PC-9 (cell line): ENCODE results near the gene PKN2. TPM values are rescaled to one million over a fixed set of nuclear protein-coding genes. Genes with fewer than 3 reads are reported as not detected.

Source experiments
- BruUV-seq: library from RNA; stranded (reverse); fragments of 400-500 nt; replicated peaks from 2 replicates; lab custom pipeline; 2021; lab: Mats Ljungman, UMichigan
- CTCF ChIA-PET: fragments of 300-600 bp; sonication (Branson Sonifier 250); formaldehyde crosslinking; loops from one replicate; lab custom pipeline; 2022; ENCODE audit warnings: antibody characterized with exemption; lab: Charles Lee
- POLR2A ChIA-PET: fragments of 300-600 bp; sonication (Branson Sonifier 250); formaldehyde crosslinking; loops from one replicate; lab custom pipeline; 2022; ENCODE audit warnings: antibody characterized with exemption; ENCODE audit not compliant: unreplicated experiment; lab: Charles Lee
- DNase-seq, 2 experiments: peaks; one replicate each; pipeline versions ENCODE4 v3.0.0 to v3.0.0-alpha.2; 2015 to 2022; ENCODE audit warnings: mixed read lengths in 1 of 2
- H2AFZ ChIP-seq: fragments of 200-600 bp; sonication (generic); 2 replicates; pipeline ENCODE4 v1.8.1; 2017; ENCODE audit warnings: antibody characterized with exemption
- H3F3A ChIP-seq: fragments of 200-600 bp; sonication (generic); 2 replicates; pipeline ENCODE4 v1.8.1; 2017; ENCODE audit warnings: antibody characterized with exemption, mild to moderate bottlenecking, low read depth; ENCODE audit not compliant: insufficient read depth
- H3K27ac ChIP-seq: fragments of 200-600 bp; sonication (generic); 2 replicates; pipeline ENCODE4 v1.6.1; 2016; ENCODE audit warnings: mixed run types
- H3K27me3 ChIP-seq: fragments of 200-600 bp; sonication (generic); 2 replicates; pipeline ENCODE4 v1.6.1; 2016; ENCODE audit warnings: low read depth, mixed run types; ENCODE audit not compliant: insufficient read depth
- H3K36me3 ChIP-seq: fragments of 200-600 bp; sonication (generic); 2 replicates; pipeline ENCODE4 v1.6.1; 2016; ENCODE audit warnings: low read depth, mixed run types
- H3K4me1 ChIP-seq: fragments of 200-600 bp; sonication (generic); replicated peaks from 2 replicates; pipeline ENCODE4 v1.6.1; 2016; ENCODE audit warnings: mixed run types; ENCODE audit not compliant: insufficient read depth
- H3K4me2 ChIP-seq: fragments of 200-600 bp; sonication (generic); 2 replicates; pipeline ENCODE4 v1.6.1; 2017; ENCODE audit warnings: mixed run types
- H3K4me3 ChIP-seq: fragments of 200-600 bp; sonication (generic); 2 replicates; pipeline ENCODE4 v1.6.1; 2016; ENCODE audit warnings: mixed run types
- H3K79me2 ChIP-seq: fragments of 200-600 bp; sonication (generic); 2 replicates; pipeline ENCODE4 v1.6.1; 2017; ENCODE audit warnings: low read depth, mixed run types
- H3K9me2 ChIP-seq: fragments of 200-600 bp; sonication (generic); 2 replicates; pipeline ENCODE4 v1.8.1; 2017; ENCODE audit warnings: mild to moderate bottlenecking; ENCODE audit not compliant: insufficient read depth
- H3K9me3 ChIP-seq: fragments of 200-600 bp; sonication (generic); 2 replicates; pipeline ENCODE4 v1.8.1; 2016; ENCODE audit warnings: low read depth; ENCODE audit not compliant: insufficient read depth
- H4K20me1 ChIP-seq: fragments of 200-600 bp; sonication (generic); 2 replicates; pipeline ENCODE4 v1.8.1; 2017; ENCODE audit not compliant: insufficient read depth
- EZH2 ChIP-seq: fragments of 200-600 bp; sonication (generic); IDR thresholded peaks from 2 replicates; pipeline ENCODE4 v1.8.0; 2017; ENCODE audit warnings: antibody characterized with exemption, low read depth
- intact Hi-C: fragments of 100-400 bp; cut with micrococcal nuclease; formaldehyde crosslinking; loops from one replicate; pipeline ENCODE4 v1.10.0; 2022; ENCODE audit not compliant: unreplicated experiment
- total RNA-seq: library from RNA; stranded (reverse); gene quantifications from 2 replicates; pipeline ENCODE4 v1.2.3, GENCODE V29; 2021
- TF ChIP-seq, protein P1 (sequence below): fragments of 200-600 bp; sonication (generic); conservative IDR thresholded peaks from 2 replicates; pipeline ENCODE4 v1.6.1; 2017; ENCODE audit warnings: mixed run types, antibody characterized with exemption, mild to moderate bottlenecking, moderate library complexity

PKN2 gene
- total RNA-seq, 1 experiment from 2014 or later = 79.3 TPM

DNA sequence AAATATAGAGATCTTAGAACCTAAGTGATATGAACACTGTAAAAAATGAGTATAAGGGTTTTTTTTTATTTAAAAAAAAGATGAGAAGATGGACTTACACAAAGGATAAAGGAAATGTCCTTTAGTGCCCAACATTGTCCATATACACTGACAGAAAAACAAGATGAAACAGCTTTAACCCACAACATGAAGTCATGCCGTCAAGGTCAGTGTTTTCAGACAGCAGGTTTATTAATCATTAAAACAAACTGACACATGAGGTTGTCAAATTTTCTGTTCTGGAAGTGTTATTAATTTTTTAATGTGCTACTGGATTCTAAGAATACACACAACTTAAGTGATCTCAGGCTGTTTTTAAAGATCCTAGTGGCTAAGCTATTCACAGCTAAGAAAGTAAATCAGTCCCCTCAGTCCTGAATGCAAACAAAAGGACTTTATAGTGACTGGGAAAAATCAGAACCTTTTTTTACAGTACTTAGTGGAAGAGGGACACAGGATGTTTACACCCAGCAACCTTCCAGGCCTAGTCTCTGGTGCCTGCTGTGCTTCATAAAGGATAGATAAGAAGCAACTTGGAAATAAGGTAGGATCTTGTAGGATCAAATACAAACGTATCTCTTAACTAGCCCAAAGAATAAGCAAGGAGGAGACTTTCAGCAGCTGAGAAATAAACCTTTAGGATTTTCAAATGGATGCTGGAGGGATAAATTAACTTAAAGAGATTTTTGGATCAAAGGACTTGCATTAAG is 21.9 kb upstream of the PKN2 start:
- POLR2A ChIA-PET = interaction anchor here (0.7 kb wide), 1 partner anchor 362 kb away, joined by 3 read pairs; no protein-coding TSS in a partner anchor
- CTCF ChIA-PET = no interaction called here

DNA sequence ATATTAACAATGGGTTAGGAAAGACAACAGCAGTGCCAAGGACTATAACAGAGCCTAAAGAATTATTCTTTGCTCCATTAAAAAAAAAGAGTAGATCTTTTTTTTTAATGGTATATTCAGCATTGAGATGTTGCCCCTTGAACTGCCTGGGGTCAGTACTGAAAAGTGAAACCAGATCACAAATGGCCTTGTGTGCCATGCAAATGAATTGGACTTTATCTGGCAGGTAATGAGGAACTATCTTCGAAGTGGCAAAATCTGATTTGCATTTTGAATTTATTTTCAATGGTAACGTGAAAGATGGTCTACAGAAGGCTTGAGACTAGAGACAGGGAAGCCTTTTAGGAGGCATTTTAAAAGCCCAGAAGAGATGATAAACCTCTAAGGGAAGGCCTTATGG is 21.4 kb upstream of the PKN2 start:
- H4K20me1 ChIP-seq = no peaks in the 10 kb centered on the region
- no peaks in the 10 kb centered on the region for H3K36me3 ChIP-seq
- no peak overlapping the region for H3K4me3 ChIP-seq
- no peak overlapping the region for H2AFZ ChIP-seq
- no peak for DNase-seq
- H3K27me3 ChIP-seq = no peaks in the 10 kb centered on the region
- no TSS peak for BruUV-seq
- no peak overlapping the region for H3K4me2 ChIP-seq
- ChIA-PET POLR2A (no interaction called here), CTCF (no interaction called here)
- intact Hi-C loops = no loop called here
- TF ChIP-seq, protein P1, sequence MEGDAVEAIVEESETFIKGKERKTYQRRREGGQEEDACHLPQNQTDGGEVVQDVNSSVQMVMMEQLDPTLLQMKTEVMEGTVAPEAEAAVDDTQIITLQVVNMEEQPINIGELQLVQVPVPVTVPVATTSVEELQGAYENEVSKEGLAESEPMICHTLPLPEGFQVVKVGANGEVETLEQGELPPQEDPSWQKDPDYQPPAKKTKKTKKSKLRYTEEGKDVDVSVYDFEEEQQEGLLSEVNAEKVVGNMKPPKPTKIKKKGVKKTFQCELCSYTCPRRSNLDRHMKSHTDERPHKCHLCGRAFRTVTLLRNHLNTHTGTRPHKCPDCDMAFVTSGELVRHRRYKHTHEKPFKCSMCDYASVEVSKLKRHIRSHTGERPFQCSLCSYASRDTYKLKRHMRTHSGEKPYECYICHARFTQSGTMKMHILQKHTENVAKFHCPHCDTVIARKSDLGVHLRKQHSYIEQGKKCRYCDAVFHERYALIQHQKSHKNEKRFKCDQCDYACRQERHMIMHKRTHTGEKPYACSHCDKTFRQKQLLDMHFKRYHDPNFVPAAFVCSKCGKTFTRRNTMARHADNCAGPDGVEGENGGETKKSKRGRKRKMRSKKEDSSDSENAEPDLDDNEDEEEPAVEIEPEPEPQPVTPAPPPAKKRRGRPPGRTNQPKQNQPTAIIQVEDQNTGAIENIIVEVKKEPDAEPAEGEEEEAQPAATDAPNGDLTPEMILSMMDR = no peak
- TF ChIP-seq EZH2 = no peak
- no peaks in the 10 kb centered on the region for H3K9me2 ChIP-seq
- no peaks in the 10 kb centered on the region for H3F3A ChIP-seq
- no peaks in the 10 kb centered on the region for H3K9me3 ChIP-seq
- H3K4me1 ChIP-seq = peaks cover 15% of the 10 kb centered on the region
- H3K27ac ChIP-seq = no peak overlapping the region
- H3K79me2 ChIP-seq = no peaks in the 10 kb centered on the region

More for the DNA sequence above, 21.9 kb upstream of the PKN2 start:
- Histone ChIP-seq H2AFZ (0 out of 2 replicates have a peak overlapping the region, but pooled peaks have one; percentile 7), H3K9me2 (no peaks in the 10 kb centered on the region), H4K20me1 (no peaks in the 10 kb centered on the region), H3K27ac (no peak overlapping the region), H3K4me2 (no peak overlapping the region), H3K27me3 (no peaks in the 10 kb centered on the region), H3F3A (no peaks in the 10 kb centered on the region), H3K4me1 (peaks cover 16% of the 10 kb centered on the region), H3K36me3 (no peaks in the 10 kb centered on the region), H3K4me3 (no peak overlapping the region), H3K79me2 (no peaks in the 10 kb centered on the region), H3K9me3 (no peaks in the 10 kb centered on the region)
- BruUV-seq = no TSS peak
- no peak for TF ChIP-seq EZH2
- TF ChIP-seq, protein P1 = no peak
- DNase-seq = no peak
- intact Hi-C loops = no loop called here

DNA sequence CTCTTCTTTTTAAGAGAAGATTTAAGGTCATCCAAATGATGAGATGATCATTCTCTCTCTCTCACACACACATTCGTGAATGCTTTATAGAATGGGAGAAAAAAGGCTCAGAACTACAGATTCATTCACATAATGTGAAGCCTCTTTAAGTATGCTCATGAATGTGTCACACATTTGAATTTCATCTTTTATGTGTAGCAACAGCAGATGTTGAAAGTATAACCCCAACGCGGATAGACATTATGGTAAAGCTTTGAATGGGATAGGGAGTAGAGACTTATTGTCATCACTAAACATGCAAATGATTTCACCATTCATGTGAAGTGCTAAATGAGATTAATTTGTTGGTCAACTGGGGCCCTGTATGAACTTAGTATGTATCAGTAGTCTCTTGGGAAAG is 15.7 kb upstream of the PKN2 start:
- Histone ChIP-seq H3K79me2 (no peaks in the 10 kb centered on the region), H3K36me3 (no peaks in the 10 kb centered on the region), H2AFZ (no peak overlapping the region), H3K27me3 (no peaks in the 10 kb centered on the region), H3K9me2 (0 out of 2 replicates have a peak, but pooled peaks cover 5% of the 10 kb centered on the region), H3K4me3 (no peak overlapping the region), H3K4me1 (no peaks in the 10 kb centered on the region), H3K27ac (no peak overlapping the region), H3K4me2 (no peak overlapping the region), H4K20me1 (no peaks in the 10 kb centered on the region), H3F3A (no peaks in the 10 kb centered on the region), H3K9me3 (no peaks in the 10 kb centered on the region)
- ChIA-PET POLR2A (no interaction called here), CTCF (no interaction called here)
- intact Hi-C loops = no loop called here
- no peak for TF ChIP-seq EZH2
- TF ChIP-seq, protein P1 = no peak
- BruUV-seq = no TSS peak
- DNase-seq = no peak
